Mesothelial cell of epicardium (in vitro differentiated cells): ENCODE measurements around the gene FAM169A. TPM values are rescaled to one million over a fixed set of nuclear protein-coding genes. Genes with fewer than 3 reads are reported as not detected.

Experiments used
- DNase-seq, 2 experiments: peaks; one replicate each; pipeline ENCODE4 v3.0.0; 2021; ENCODE audit warnings: low spot score in 2 of 2; ENCODE audit not compliant: unreplicated experiment in 2 of 2
- H3K27ac Mint-ChIP-seq: 2 replicates; pipeline ENCODE4 v1.8.0; 2021; ENCODE audit warnings: mixed read lengths
- H3K27me3 Mint-ChIP-seq: 2 replicates; pipeline ENCODE4 v1.8.0; 2021; ENCODE audit warnings: low read depth, mixed read lengths
- H3K36me3 Mint-ChIP-seq: 2 replicates; pipeline ENCODE4 v1.8.0; 2021; ENCODE audit warnings: mixed read lengths
- H3K4me1 Mint-ChIP-seq: 2 replicates; pipeline ENCODE4 v1.8.0; 2021; ENCODE audit warnings: mixed read lengths
- H3K4me3 Mint-ChIP-seq: 2 replicates; pipeline ENCODE4 v1.8.0; 2021; ENCODE audit warnings: mild to moderate bottlenecking, moderate library complexity, mixed read lengths
- H3K9me3 Mint-ChIP-seq: 2 replicates; pipeline ENCODE4 v1.8.0; 2021; ENCODE audit warnings: mixed read lengths
- CTCF ChIP-seq: fragments of 200-600 bp; sonication (generic); IDR thresholded peaks from one replicate; pipeline ENCODE4 v1.5.0; 2021; ENCODE audit warnings: antibody characterized with exemption; ENCODE audit not compliant: unreplicated experiment
- total RNA-seq: library from RNA; stranded (reverse); gene quantifications from 3 replicates; pipeline ENCODE4 v1.2.1, GENCODE V29; 2021

Gene FAM169A
- total RNA-seq, 1 donor from 2014 or later: 23.7 TPM

- Mint-ChIP-seq H3K9me3 (peaks cover 18% of the 10 kb centered on the region), H3K36me3 (peaks cover 5% of the 10 kb centered on the region), H3K27me3 (no peaks in the 10 kb centered on the region), H3K27ac (no peak overlapping the region), H3K4me1 (peaks cover 4% of the 10 kb centered on the region), H3K4me3 (no peak overlapping the region)
- DNase-seq: no peak
- TF ChIP-seq CTCF: no peak
These were observed 30.9 kb upstream of the FAM169A start for GRCh38 chr5:74897049-74897448.

DNA sequence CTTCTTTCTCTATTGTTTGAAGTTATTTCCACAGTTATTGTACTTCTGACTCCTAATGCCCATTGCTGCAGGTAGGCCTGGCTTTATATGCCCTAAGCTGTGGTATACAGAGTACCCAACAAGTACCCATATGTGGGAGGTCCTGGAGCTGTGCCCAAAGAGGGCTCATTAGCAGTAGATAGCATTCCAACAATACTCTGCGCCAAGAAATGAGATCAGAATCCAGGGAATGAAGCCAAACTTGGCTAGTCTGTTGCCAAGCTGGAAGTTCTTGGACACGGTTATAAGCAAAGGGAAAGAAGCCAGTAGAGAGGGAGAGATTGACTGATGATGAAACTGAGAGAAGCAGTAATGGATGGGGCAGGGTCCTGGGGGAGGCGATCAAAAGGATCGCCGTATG, 29.7 kb upstream of the FAM169A start:
- Mint-ChIP-seq H3K27me3 (no peaks in the 10 kb centered on the region), H3K36me3 (peaks cover 5% of the 10 kb centered on the region), H3K9me3 (peaks cover 18% of the 10 kb centered on the region), H3K27ac (no peak overlapping the region), H3K4me1 (peaks cover 4% of the 10 kb centered on the region), H3K4me3 (no peak overlapping the region)
- no peak for DNase-seq
- TF ChIP-seq CTCF: no peak

DNA sequence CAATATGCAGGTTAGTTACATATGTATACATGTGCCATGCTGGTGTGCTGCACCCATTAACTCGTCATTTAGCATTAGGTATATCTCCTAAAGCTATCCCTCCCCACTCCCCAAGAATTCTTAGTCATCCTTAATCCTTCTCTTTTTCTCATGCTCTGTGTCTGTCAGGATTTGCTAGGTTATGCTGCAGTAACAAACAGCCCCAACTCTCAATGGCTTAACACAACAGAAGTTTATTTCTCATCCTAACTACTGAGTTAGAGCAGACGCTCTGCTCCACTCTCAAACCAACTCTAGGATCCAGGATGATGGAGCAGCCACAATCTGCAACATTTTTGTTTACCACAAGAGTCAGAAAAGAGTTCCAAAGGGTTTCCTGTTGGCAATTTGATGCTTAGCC, 28.2 kb upstream of the FAM169A start:
- Mint-ChIP-seq H3K9me3 (peaks cover 18% of the 10 kb centered on the region), H3K36me3 (peaks cover 5% of the 10 kb centered on the region), H3K27ac (no peak overlapping the region), H3K4me1 (peaks cover 4% of the 10 kb centered on the region), H3K27me3 (no peaks in the 10 kb centered on the region), H3K4me3 (no peak overlapping the region)
- TF ChIP-seq CTCF: no peak
- DNase-seq: no peak

DNA sequence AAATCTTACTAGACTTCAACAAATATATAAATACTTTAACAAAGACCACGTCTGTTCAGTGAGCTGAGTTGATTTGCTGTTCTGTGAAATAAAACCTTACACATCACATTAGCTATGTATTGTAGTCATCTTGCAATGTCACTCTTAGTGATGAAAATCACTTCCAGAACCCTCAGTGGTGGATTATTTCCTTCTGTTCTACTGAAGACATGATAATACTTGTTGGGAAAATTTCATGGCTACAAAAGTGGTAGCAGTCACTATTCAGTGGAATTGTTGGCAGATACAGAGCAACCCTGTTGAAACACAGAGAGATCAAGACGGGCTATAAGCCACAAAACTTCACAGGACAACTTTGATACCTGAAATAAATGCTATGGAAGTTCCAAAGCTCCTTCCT, 26.7 kb upstream of the FAM169A start:
- no peak overlapping the region for H3K27ac Mint-ChIP-seq
- H3K27me3 Mint-ChIP-seq: no peaks in the 10 kb centered on the region
- peaks cover 4% of the 10 kb centered on the region for H3K4me1 Mint-ChIP-seq
- DNase-seq: no peak
- TF ChIP-seq CTCF: no peak
- peaks cover 18% of the 10 kb centered on the region for H3K9me3 Mint-ChIP-seq
- H3K4me3 Mint-ChIP-seq: no peak overlapping the region
- peaks cover 5% of the 10 kb centered on the region for H3K36me3 Mint-ChIP-seq

GRCh38 chr5:74889523-74890105, 23.4 kb upstream of the FAM169A start:
- Mint-ChIP-seq H3K36me3 (peaks cover 3% of the 10 kb centered on the region), H3K9me3 (peaks cover 4% of the 10 kb centered on the region), H3K4me3 (no peak overlapping the region), H3K4me1 (peaks cover 5% of the 10 kb centered on the region), H3K27me3 (no peaks in the 10 kb centered on the region), H3K27ac (no peak overlapping the region)
- no peak for DNase-seq
- TF ChIP-seq CTCF: no peak

DNA sequence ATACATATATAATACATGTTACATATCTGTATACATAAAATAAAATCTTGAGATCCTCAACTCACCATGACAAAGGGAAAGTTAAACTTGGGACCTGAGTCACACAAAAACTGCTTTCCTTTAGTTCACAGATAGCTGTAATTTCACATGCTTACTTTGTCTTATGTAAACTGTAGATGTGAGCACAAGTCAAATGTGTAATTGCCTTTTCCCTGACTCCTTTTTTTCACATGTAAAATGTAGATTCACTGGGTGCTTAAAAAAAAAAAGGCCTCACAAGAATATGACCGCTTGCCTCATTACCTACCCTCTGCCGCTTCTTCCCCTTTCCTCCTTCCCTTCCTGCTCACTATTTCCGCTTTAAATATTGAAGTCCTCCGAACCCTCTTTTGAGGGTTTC, 21.9 kb upstream of the FAM169A start:
- no peak for TF ChIP-seq CTCF
- no peak overlapping the region for H3K27ac Mint-ChIP-seq
- H3K36me3 Mint-ChIP-seq: no peaks in the 10 kb centered on the region
- H3K27me3 Mint-ChIP-seq: no peaks in the 10 kb centered on the region
- DNase-seq: no peak
- peaks cover 5% of the 10 kb centered on the region for H3K4me1 Mint-ChIP-seq
- H3K9me3 Mint-ChIP-seq: no peaks in the 10 kb centered on the region
- H3K4me3 Mint-ChIP-seq: no peak overlapping the region
